Measurements from ENCODE around the gene KIAA0040. TPM values are rescaled to one million over a fixed set of nuclear protein-coding genes. Genes with fewer than 3 reads are reported as not detected.

KIAA0040 gene
- polyA plus RNA-seq (ENCODE audit: insufficient read length): 16.1 TPM

- DNase-seq: peak; percentile 58
Measured at GRCh38 chr1:175192630-175193526, at the start of gene KIAA0040. Gene KIAA0040, minus strand, starts transcription at chr1:175192776. Its CDS starts 31,763 bp downstream, at chr1:175161013.

GRCh38 chr1:175237389-175237788 is 44.8 kb upstream of the KIAA0040 start:
- no peak for DNase-seq

- no peak for DNase-seq
Measured at GRCh38 chr1:175234639-175235038, 42.1 kb upstream of the KIAA0040 start.

- no peak for DNase-seq
Measured at GRCh38 chr1:175232335-175232734, 39.8 kb upstream of the KIAA0040 start.

- DNase-seq: no peak
Measured at GRCh38 chr1:175225805-175226129, 33.2 kb upstream of the KIAA0040 start.

GRCh38 chr1:175222296-175222938 is 29.8 kb upstream of the KIAA0040 start:
- no peak for DNase-seq

- no peak for DNase-seq
Measured at GRCh38 chr1:175221557-175222175, 29.1 kb upstream of the KIAA0040 start.

- DNase-seq: no peak
Measured at GRCh38 chr1:175220853-175221556, 28.4 kb upstream of the KIAA0040 start.

- no peak for DNase-seq
Measured at GRCh38 chr1:175219774-175220173, 27.2 kb upstream of the KIAA0040 start.

GRCh38 chr1:175218786-175219434 is 26.3 kb upstream of the KIAA0040 start:
- no peak for DNase-seq

GRCh38 chr1:175217721-175218531 is 25.4 kb upstream of the KIAA0040 start:
- no peak for DNase-seq

GRCh38 chr1:175216444-175216843 is 23.9 kb upstream of the KIAA0040 start:
- DNase-seq: no peak

- DNase-seq: no peak
Measured at GRCh38 chr1:175211656-175212055, 19.1 kb upstream of the KIAA0040 start.

GRCh38 chr1:175210744-175211143 is 18.2 kb upstream of the KIAA0040 start:
- no peak for DNase-seq

- DNase-seq: no peak
Measured at GRCh38 chr1:175209493-175209921, 16.9 kb upstream of the KIAA0040 start.

GRCh38 chr1:175208773-175209492 is 16.4 kb upstream of the KIAA0040 start:
- no peak for DNase-seq

GRCh38 chr1:175207971-175208370 is 15.4 kb upstream of the KIAA0040 start:
- DNase-seq: no peak

GRCh38 chr1:175206687-175207086 is 14.1 kb upstream of the KIAA0040 start:
- DNase-seq: no peak

GRCh38 chr1:175204330-175204729 is 11.8 kb upstream of the KIAA0040 start:
- DNase-seq: peak; percentile 27

GRCh38 chr1:175203570-175204068 is 11.0 kb upstream of the KIAA0040 start:
- DNase-seq: no peak
